HG02973 (cell line): ENCODE data around the gene CTNNA2.

Experiments used
- ATAC-seq: cut with Tn5 transposase; IDR thresholded peaks from one replicate; pipeline ENCODE4 v1.9.1; 2021; ENCODE audit warnings: moderate library complexity; ENCODE audit not compliant: unreplicated experiment

The CTNNA2 gene

DNA sequence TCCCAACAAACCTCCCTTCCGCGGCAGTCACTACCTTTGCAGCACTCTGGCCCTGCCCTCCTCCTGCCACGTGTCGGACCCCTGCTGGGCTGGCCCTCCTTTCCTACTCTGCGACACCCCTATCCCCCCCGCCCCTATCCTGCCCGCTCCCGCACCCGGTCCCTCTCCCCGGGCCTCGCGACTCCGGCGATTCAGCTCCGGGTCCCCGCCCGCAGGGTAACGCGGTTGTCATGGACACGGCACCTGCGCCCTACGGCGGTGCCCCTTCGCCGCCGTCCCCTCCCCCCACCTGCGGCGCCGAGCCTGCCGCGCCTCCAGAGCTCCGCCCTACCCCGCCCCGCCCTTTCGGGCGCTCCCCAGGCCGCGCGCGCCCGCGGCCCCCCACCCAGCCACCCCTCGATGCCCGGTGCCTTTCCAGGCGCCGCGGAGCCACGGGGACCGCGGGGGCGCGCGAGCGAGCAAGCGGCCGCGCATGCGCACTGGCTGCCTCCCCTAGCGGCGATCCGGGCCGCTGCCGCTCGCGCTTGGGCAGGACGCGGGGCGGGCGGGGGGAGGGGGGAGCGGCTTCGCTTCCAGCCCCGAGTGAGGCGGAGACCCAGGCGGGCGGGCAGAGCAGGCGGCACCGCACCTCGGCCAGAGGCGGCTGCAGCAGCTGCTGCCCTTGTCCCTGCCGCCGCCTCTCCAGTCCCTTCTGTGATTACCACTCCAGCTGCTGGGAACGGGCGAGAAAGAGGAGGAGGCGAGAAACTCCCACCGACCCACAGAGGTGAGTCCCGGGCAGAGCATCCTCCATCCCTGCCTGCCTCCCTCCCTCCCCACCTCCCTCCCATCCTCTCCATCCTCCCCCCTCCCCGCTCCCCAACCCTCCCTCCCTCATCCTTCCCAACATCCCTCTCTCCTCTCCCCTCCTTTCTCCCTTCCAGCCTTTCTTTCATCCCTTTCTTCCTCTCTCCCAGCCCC is at the start of gene CTNNA2:
Gene CTNNA2 (plus strand): TSS at position 610 of the 960 bp plus-strand sequence.
- ATAC-seq: no peak

DNA sequence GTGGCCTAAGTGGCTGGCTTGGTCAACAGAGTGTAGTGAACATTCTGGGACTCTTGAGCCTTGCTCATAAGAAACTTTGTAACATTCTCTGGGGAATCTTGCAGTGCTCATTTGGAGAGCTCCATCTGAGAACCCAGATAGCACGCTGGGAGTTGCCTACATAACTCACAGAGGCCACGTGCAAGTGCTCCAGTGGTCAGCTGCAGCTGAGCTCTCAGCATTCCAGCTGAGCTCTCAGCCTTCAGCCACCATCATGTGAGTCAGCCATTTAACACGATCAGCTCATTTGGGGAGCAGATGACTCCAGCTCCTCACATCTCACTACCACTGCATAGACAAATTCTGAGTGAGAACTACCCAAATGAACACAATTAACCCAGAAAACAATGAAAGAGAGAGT is 25.5 kb upstream of the CTNNA2 start:
- no peak for ATAC-seq

DNA sequence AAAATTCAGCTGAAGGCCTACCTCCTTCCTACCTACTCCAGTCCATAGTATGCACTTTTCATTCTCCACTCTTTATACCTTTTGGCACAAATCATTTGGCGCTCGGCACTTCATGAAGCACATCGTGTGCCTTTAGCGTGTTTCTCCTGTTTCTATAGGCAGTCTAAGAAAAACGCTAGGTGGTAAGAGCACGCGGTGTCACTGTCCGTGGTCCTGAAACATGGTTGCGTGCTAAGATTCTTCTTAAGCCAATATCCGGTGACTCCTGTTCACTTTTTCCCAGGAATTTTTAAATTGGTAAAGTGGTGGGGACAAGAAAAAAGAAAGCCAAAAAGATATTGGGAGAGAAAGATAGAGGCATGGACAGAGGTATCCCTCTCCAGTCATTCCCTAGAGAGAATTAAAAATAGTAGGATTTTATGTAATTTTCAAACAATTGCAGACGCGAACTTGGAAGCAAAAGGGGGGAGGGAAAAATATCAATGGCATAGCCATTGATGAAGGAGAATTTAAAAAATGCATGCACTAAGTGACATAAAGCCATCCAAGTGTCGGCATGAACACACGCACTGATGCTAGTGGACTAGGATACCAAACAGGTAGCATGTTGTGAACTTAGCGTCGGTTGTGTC is 1.4 kb upstream of the CTNNA2 start:
- ATAC-seq: no peak

DNA sequence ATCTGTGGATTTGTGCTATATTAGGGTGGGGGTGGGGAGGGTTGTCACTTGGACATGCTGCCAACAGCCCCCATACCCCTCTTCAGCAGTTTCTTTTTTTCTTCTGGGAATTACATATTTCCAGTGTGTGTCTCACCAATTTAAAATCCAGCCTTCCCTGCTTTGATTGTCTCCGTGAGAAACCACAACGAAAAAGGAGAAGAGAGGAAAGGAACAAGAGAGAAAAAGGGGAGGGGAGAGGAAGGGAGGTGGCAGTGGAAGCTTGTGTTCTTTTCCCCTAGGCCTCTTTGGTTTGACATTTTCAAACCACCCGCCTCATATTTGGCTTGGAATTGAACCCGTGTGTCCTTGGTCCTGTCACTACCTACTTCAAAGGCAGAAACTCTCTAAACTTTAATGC is 860 bp downstream of the CTNNA2 start:
- ATAC-seq: no peak

DNA sequence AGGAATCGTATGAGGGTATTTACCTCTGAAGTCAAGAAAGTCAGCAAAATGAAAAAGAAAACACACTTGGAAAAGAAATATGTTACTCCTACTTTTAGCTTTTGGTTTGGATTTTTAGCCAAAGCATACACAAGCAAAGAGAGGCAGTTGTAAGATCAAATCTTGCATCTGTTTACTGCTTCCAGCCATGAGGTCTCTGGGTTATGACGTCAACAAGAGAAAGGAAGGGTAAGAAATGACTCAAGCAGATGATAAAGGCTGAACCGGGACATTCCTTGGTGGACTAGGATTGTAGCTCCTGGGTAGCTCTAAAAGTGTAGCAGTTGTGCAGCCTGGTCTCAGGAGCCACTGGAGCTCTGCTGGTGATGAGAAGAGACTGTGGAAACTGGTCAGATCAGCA is 16.8 kb downstream of the CTNNA2 start:
- no peak for ATAC-seq

DNA sequence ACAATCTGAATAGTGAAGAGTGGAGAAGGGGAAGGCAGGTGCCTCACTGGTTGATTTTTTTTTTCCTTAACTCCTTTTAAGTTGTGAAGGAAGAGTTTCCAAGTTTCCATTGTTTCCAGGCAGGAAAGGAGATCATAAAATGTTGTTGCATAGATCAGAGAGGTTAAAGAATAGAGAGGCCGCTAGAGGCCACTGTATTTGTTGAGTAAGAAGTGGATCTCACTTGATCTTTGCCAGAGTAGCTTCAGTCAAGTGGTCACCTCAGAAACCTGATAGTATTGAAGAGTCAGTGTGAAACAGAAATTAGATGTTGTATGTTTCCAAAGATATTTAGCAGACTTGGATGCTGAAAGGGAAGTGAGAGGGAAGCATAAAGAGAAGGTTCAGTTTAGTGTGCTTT is 17.6 kb downstream of the CTNNA2 start:
- no peak for ATAC-seq

DNA sequence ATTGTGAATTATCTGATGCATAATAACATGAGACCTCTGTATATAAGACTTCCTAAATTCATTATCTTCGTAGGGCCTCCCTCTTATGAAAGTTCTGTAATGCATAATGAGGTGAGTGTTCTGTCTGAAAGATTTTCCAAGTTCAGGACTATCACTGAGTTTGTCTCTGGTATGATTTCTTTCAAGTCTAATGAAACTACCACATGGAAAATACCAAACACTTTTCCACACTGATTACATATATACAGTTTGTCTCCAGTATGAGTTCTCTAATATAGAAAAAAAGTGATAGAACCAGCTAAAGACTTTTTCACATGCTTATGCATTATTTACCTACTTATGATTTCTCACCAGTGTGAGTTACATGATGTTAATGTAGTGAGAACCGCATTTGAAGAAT is 34.7 kb downstream of the CTNNA2 start:
- ATAC-seq: no peak

DNA sequence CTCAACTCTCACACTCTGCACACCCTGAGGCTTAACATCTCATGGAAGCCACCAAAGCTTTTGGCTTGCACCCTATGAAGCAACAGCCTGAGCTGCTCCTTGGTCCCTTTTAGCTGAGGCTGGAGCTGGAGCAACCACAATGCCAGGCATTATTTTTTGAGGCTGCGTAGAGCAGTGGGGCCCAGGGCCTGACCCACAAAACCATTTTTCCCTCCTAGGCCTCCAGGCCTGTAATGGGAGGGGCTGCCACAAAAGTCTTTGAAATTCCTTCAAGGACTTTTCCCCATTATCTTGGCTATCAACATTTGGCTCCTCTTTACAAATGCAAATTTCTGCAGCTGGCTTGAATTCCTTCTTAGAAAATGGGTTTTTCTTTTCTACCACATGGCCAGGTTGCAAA is 39.8 kb downstream of the CTNNA2 start:
- ATAC-seq: no peak

DNA sequence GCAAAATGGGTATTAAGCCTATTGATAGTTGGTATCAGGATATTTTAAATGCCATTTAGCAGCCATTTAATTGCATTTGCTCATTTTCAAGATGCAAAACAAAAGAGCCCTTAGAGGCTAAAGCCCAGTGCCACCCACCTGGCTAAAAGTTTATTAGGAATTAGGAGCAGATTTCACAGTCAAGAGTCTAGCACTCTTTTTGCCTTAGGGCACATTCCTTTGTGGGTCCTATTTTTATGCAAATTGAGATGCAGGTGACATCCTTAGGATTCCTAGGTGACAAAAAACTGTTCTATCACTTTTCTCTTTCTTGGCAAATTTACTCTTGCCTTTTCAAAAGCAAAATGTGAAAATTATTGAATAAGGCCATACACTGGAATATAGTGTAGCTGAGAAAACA is 42.0 kb downstream of the CTNNA2 start:
- no peak for ATAC-seq

DNA sequence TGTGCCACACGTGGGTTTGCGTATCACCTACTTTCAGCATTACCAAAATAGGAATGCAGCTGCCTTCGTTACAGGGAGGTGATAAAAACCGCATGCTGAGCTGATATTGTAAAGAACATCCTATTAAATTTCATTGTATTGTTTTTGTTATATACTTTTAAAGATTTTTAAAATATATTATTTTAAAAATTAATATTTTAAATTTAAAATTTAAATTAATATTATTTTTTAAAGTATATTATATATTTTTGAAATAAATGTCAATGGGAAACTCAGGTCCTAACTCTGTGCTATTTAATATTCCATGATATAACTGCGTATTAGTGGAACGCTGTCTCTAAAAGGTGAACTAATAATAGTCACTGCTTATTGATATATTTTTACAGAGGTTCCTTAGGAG is 51.2 kb downstream of the CTNNA2 start:
- ATAC-seq: no peak

DNA sequence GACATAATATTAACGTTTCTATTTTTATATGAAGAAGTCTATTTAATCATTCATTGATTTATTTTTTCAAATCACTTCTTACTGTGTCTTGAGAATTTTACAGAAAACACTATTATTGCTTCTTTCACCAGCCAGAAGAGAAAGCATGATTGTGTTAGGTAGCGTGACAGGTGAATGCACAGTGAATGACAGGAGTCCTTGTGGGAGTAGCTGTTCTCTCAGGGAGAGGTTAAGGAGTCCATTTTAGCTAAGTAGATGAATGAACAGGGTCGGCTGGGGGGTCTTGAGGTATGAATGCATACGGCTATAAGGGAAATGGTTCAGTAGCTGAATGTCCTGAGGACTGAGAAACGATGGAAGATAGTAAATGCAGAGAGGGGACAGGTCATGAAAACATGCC is 56.2 kb downstream of the CTNNA2 start:
- no peak for ATAC-seq

DNA sequence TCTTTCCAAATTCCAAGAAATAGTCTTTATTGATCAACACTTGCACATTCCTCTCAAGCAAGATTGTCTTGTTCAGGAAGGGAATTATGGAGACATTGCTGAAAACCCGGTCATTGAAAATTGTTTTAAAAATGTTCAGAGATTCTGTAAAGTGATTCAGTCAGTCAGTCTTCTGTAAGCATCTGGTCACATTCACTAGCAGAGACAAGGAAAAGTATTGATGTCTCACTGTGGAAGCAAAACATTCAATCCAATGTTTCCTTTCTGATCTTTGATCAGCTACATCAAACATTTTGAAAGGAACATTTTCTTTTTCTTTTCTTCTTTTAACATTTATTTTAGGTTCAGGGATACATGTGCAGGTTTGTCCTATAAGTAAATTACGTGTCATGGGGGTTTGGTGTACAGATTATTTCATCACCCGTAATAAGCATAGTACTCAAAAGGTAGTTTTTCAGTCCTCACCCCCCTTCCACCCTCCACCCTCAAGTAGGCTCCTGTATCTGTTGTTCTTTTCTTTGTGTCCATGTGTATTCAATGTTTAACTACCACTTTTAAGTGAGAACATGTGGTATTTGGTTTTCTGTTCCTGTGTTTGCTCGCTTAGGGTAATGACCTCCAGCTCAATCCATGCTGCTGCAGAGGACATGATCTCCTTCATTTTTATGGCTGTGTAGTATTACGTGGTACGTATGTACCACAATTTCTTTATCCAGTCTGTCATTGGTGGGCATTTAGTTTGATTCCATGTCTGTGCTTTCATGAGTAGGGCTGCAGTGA is 61.2 kb downstream of the CTNNA2 start:
- no peak for ATAC-seq

DNA sequence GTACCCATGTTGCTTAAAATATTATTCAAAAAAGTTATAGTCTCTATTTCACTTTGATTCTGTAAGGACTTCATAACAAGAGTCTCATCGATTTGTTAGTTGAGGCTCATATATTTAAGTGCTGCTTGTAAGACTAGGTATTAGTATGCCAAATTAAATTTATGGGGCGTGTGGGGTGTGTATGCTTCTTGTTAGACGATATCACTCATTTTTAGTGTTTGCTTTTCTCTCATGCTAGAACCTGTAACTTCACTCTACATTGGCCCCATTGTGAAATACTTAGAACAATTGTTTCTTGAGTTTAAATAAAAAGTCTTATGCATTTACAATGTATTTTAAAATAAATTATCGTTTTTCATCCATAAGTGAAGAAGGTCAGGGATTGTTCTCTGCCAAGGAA is 63.6 kb downstream of the CTNNA2 start:
- ATAC-seq: no peak

DNA sequence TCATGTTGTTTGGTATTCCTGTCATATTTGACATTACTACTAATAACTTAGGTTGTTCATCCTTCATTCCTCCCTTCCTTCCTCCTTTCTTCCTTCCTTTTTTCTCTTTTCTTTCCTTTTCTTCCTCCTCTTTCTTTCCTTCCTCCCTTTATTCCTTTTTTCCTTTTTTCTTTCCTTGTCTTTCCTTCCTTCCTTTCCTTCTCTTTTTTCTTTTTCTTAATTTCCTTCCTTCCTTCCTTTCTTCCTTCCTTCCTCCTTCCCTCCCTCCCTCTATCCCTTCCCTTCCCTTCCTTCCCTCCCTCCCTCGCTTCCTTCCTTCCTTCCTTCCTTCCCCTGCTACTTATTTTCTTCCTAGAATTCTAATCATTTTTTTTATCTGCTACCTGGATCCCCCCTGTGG is 66.1 kb downstream of the CTNNA2 start:
- ATAC-seq: no peak

DNA sequence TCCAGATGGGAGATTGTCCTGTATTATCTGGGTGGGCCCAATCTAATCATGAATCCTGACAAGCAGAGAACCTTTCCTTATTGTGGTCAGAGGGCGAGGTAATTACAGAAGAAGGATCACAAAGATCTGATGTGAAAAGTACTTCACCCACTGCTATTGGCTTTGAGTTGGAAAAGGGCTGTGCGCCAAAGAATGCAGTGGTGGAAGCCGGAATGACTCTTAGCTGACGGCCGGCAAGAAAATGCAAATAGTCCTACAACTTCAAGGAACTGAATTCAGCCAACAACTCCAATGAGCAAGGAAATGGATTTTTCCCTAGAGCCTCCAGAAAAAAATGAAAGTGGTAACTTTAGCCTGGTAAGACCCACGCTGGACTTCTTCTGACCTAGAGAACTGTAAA is 67.3 kb downstream of the CTNNA2 start:
- ATAC-seq: no peak

DNA sequence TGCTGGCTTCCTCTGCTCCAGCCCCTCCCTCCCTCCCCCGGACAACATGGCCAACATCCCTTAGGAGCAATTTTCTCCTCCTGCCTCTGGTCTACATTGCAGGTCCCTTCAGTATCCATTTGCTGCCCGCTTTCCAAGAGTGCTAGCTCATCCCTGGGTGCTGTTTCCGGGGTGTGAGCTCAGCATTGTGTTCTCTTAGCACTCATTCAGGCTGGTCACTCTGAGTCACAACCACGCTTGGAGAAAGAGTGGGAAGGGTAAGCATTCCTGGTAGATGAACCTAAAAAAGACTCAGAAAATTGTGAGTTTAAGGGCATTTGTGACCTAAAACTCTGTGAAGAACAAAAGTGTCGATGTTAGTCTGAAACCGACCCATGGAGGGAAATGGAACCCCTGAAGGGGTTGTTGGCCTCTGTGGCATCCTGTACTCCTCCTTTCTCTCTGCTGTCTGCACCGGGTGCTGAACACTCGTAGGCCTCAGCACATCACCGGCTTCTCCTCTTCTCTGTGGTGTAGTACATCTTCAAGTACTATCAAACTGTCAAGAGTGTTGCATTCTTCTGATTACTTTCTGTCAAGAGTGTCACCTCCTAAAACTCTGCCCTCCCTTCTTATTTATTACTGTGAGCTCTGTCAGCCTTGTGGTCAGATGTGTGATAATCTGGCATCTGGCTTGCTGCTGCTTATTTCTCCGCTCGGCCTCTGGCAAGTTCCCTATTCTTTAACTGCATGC is 73.0 kb downstream of the CTNNA2 start:
- no peak for ATAC-seq

DNA sequence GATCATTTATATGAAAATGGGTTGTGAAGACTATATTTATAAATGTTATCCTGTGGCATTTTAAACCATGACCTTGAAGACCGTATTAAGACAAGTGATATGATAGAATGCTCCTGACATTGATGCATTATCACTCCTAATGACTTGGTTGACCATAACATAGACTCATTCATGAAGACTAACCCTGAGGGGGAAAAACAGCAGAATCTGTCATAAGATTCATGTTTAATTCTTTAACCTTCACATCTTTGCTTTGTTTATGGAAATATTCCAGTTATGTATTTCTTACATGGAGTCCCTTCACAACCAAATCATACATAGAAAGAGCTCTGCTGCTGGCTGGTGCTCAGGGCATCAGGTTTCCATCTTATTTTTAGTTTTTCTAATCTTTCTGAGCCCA is 78.4 kb downstream of the CTNNA2 start:
- no peak for ATAC-seq

DNA sequence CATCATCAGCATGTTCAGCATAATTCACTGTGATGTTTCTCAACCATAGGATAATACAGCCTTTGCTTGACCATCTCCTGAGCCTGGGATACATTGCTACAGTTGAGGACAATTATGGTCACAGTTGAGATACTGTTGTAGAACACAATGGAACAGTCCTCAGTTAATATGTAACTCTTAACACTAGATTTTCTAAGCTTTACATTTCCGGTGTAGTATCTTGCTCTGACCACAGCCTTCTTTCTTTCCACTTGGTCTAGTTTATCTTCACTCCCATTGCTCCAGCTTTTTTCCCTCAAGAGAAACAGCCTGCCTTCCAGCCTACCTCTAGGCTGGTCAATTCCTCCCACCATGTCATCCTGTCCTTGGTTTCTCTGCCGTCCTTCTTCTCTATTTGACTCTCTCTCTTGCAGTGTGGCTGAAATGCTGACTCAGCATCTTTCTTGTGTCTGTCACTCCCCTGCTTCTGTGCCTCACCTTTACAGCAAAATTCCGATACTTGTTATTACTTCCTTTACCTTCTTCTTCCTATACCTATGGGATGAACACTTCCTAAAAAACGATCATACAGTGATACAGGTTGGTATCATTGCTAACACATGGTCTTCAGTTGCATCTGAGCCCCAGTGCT is 80.5 kb downstream of the CTNNA2 start:
- no peak for ATAC-seq

DNA sequence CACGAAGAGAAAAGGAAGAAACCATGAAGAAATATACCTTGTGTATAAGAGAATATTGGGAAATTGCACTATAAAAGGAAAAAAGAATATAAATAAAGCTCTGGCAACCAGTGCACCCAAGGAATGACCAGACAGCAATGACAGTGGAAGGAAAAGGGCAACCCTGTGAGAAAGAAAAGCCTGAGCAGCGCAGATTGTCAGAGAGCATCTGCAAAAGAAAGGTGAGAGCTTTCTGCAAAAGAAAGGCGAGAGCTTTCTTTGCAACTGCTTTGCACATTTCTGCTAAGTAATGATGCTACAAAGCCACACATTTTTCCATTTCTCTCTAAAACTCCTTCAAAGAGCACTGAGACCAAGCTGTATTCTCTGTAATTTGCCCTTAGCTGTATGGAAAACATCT is 83.6 kb downstream of the CTNNA2 start:
- ATAC-seq: no peak

DNA sequence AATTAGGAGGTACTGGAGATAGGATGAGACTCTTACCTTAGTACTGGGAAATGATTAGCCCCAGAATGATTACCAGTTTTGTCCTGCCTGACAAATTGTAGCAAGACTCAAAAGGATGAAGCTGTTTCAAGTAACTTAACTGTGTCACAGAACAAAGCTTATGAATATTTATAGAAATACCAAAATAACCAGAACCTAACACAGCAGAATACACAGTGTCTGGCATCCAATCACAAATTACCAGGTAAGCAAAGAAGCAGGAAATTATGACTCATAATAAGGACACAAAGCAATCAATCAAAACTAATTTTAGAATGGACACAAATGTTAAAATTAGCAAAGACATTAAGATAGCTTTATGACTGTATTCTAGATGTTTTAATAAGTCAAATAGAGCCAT is 91.9 kb downstream of the CTNNA2 start:
- ATAC-seq: no peak
